Fibroblast of lung (primary cell): ENCODE results near the gene PSD2.

Experiments used
- CTCF ChIP-seq, 2 donors: IDR thresholded peaks in 1 of 2; conservative IDR thresholded peaks in 1 of 2; 1 replicate in 1 of 2; 2 replicates in 1 of 2; pipeline ENCODE4 v1.5.1; 2011 to 2012; ENCODE audit warnings: low read length in 2 of 2, control low read depth in 1 of 2, inconsistent platforms in 1 of 2, low read depth in 1 of 2, mild to moderate bottlenecking in 1 of 2
- EZH2 ChIP-seq: IDR thresholded peaks from 2 replicates; pipeline ENCODE4 v1.5.1; 2012; ENCODE audit warnings: low read length, control low read depth, mild to moderate bottlenecking; ENCODE audit errors: missing control alignments

GRCh38 chr5:139758510-139759075 lies 37.0 kb upstream of the PSD2 start:
- TF ChIP-seq CTCF (conservative IDR thresholded peaks at IDR 0.05 in 1 of 2, IDR thresholded peaks at IDR 0.05 in 1 of 2; ENCODE audit: low read depth in 1 of 2, low read length in 2 of 2) = no peak
- TF ChIP-seq EZH2 = no peak
